K562 (cell line): Measurements from ENCODE around the gene VTI1B. TPM values are rescaled to one million over a fixed set of nuclear protein-coding genes. Genes with fewer than 3 reads are reported as not detected.
A peak's percentile ranks its signal among the peaks of the same experiment; 100 is the strongest.

Source experiments
- BRF1 ChIP-seq: IDR thresholded peaks from 3 replicates; pipeline ENCODE4 v1.6.1; 2011; ENCODE audit warnings: borderline replicate concordance, mild to moderate bottlenecking; ENCODE audit not compliant: insufficient read length; ENCODE audit errors: extremely low read depth
- CREM ChIP-seq: IDR thresholded peaks from 2 replicates; pipeline ENCODE4 v1.6.1; 2014; ENCODE audit warnings: antibody characterized with exemption, low read depth
- HMGN3 ChIP-seq: IDR thresholded peaks from 2 replicates; pipeline ENCODE4 v1.6.1; 2011; ENCODE audit warnings: borderline replicate concordance, low read depth, mild to moderate bottlenecking, mixed read lengths, low read length; ENCODE audit not compliant: insufficient read length; ENCODE audit errors: extremely low read depth
- MEIS2 ChIP-seq: fragments of 450-650 bp; IDR thresholded peaks from 2 replicates; pipeline ENCODE4 v1.6.1; 2014; ENCODE audit warnings: mild to moderate bottlenecking; ENCODE audit not compliant: partially characterized antibody
- MTA3 ChIP-seq: fragments of 450-650 bp; formaldehyde crosslinking; IDR thresholded peaks from 2 replicates; pipeline ENCODE4 v1.6.1; 2017; ENCODE audit warnings: mild to moderate bottlenecking, borderline replicate concordance
- NCOR1 ChIP-seq: fragments of 450-650 bp; IDR thresholded peaks from 2 replicates; pipeline ENCODE4 v1.6.1; 2016; ENCODE audit warnings: mild to moderate bottlenecking, moderate library complexity
- NFIC ChIP-seq: fragments of 450-650 bp; IDR thresholded peaks from 2 replicates; pipeline ENCODE4 v1.6.1; 2017; ENCODE audit warnings: mild to moderate bottlenecking, inconsistent platforms
- NFIX ChIP-seq: fragments of 250-450 bp; sonication (Bioruptor Pico); IDR thresholded peaks from 2 replicates; pipeline ENCODE4 v1.4.0; 2020; ENCODE audit warnings: low read depth, mild to moderate bottlenecking, moderate library complexity
- PHF21A ChIP-seq: fragments of 450-650 bp; IDR thresholded peaks from 2 replicates; pipeline ENCODE4 v1.6.1; 2017; ENCODE audit warnings: low read depth, borderline replicate concordance
- RBM14 ChIP-seq: fragments of 200-400 bp; formaldehyde crosslinking; IDR thresholded peaks from 2 replicates; pipeline ENCODE4 v1.6.1; 2018; ENCODE audit warnings: low read depth, mild to moderate bottlenecking, low read length, moderate library complexity, borderline replicate concordance; ENCODE audit not compliant: insufficient read depth
- SMARCA4 ChIP-seq: fragments of 450-650 bp; IDR thresholded peaks from 2 replicates; pipeline ENCODE4 v1.6.1; 2016
- TAL1 ChIP-seq: fragments of 450-650 bp; IDR thresholded peaks from 2 replicates; pipeline ENCODE4 v1.6.1; 2016; ENCODE audit warnings: mild to moderate bottlenecking
- XRCC5 ChIP-seq: fragments of 200-400 bp; formaldehyde crosslinking; IDR thresholded peaks from 2 replicates; pipeline ENCODE4 v1.6.1; 2017; ENCODE audit warnings: low read depth, mild to moderate bottlenecking, low read length
- ZNF79 ChIP-seq: fragments of 250-450 bp; sonication (Bioruptor Pico); IDR thresholded peaks from 2 replicates; pipeline ENCODE4 v1.4.0; 2020; ENCODE audit warnings: low read depth, mild to moderate bottlenecking, moderate library complexity
- polyA plus RNA-seq, 8 experiments: library from polyadenylated mRNA; depleted of rRNA in 4 of 8; stranded (reverse) in 5 of 8; unstranded in 3 of 8; fragments of >200 nt; fragmentation: Nextera tagmentation in 2 of 8; fragmentation: Illumina TruSeq in 1 of 8; extraction: Ambion mirVana in 2 of 8; extraction: Trizol in 1 of 8; gene quantifications; 2 replicates each; pipeline versions ENCODE4 v1.2.1 to v1.2.3, GENCODE V29; 2011 to 2014; ENCODE audit warnings: inconsistent platforms in 1 of 8, missing spikeins in 1 of 8
- total RNA-seq, 7 experiments: library from RNA; depleted of rRNA in 6 of 7; stranded (reverse); fragments of >200 nt in 6 of 7; fragmentation: Illumina TruSeq in 2 of 7; extraction: Trizol in 2 of 7; gene quantifications; 2 replicates each; pipeline versions ENCODE4 v1.2.1 to v1.2.3, GENCODE V29; 2011 to 2021; ENCODE audit warnings: low replicate concordance in 1 of 7
- TF ChIP-seq, protein P1 (sequence below): sonication (generic); formaldehyde crosslinking; IDR thresholded peaks from 2 replicates; pipeline ENCODE4 v1.8.1; 2022; ENCODE audit warnings: missing genetic modification reagents
- TF ChIP-seq, protein P2 (sequence below): IDR thresholded peaks from 2 replicates; pipeline ENCODE4 v1.6.1; 2012; ENCODE audit warnings: low read depth, low read length, improper control_type of control experiment, borderline replicate concordance
- TF ChIP-seq, protein P3 (sequence below): fragments of 450-650 bp; IDR thresholded peaks from 2 replicates; pipeline ENCODE4 v1.6.1; 2016
- TF ChIP-seq, protein P4 (sequence below), 3 experiments: fragments of 200-800 bp in 1 of 3; fragments of 250-450 bp in 1 of 3; fragments of 450-650 bp in 1 of 3; sonication (Bioruptor Pico) in 1 of 3; sonication (Bioruptor generic) in 1 of 3; formaldehyde crosslinking in 1 of 3; IDR thresholded peaks; 2 replicates each; pipeline versions ENCODE4 v1.6.1 to v1.8.0; 2016 to 2022; ENCODE audit warnings: mild to moderate bottlenecking in 2 of 3, missing genetic modification characterization in 2 of 3, missing compliant biosample characterization in 1 of 3, moderate library complexity in 1 of 3

Gene VTI1B
- total and polyA plus RNA-seq, 9 of the 15 experiments (the other 6 are each of a cell fraction or from before 2014, with no cell fraction given), result 7.8 to 69.8 (median 50.1) TPM

DNA sequence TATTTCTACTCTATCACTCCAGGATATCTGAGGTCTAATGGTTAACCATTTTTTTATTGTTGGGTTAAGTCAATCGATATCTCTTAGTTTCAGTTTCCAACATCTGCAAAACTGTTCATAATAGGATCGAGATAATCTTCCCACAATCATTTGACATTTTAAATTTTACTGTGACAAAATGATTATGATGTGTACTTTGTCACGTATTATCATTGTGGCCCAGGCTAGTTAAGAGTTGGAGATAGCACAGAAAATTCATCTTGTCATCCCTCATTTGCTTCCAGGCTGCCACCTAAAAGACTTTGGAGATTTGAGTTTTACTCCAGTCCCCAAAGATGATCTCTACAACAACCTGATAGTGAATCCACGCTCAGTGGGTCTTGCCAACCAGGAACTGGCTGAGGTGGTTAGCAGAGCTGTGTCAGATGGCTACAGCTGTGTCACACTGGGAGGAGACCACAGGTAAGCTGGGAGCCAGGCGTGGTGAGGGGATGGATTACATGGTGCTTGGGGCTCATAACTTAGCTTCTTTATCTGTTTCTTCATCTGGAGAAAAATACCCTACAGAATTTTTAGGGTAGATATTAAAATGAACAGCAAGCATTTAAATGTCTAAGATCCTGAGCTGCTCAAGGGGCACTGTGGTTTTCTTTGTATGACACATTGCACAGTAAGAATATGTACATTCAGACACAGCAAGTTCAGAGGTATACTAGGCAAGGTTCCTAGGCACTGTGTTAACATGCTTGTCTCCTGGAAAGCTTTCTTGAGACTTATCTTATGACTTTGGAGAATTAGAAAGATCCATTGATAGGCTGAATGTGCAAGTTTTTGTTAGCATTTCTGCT is 32.3 kb downstream of the VTI1B start (continued):
- TF ChIP-seq TAL1, result peak; percentile 81
- TF ChIP-seq, protein P1, sequence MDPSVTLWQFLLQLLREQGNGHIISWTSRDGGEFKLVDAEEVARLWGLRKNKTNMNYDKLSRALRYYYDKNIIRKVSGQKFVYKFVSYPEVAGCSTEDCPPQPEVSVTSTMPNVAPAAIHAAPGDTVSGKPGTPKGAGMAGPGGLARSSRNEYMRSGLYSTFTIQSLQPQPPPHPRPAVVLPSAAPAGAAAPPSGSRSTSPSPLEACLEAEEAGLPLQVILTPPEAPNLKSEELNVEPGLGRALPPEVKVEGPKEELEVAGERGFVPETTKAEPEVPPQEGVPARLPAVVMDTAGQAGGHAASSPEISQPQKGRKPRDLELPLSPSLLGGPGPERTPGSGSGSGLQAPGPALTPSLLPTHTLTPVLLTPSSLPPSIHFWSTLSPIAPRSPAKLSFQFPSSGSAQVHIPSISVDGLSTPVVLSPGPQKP, result no peak
- no peak for TF ChIP-seq ZNF79 (CRISPR knock-in tag)
- peak; percentile 78 for TF ChIP-seq MEIS2
- TF ChIP-seq SMARCA4, result peak; percentile 55; the same call in 1 of the 2 replicates
- peak; percentile 62 for TF ChIP-seq NCOR1
- TF ChIP-seq, protein P2, sequence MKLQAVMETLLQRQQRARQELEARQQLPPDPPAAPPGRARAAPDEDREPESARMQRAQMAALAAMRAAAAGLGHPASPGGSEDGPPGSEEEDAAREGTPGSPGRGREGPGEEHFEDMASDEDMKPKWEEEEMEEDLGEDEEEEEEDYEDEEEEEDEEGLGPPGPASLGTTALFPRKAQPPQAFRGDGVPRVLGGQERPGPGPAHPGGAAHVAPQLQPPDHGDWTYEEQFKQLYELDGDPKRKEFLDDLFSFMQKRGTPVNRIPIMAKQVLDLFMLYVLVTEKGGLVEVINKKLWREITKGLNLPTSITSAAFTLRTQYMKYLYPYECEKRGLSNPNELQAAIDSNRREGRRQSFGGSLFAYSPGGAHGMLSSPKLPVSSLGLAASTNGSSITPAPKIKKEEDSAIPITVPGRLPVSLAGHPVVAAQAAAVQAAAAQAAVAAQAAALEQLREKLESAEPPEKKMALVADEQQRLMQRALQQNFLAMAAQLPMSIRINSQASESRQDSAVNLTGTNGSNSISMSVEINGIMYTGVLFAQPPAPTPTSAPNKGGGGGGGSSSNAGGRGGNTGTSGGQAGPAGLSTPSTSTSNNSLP, result no peak
- 0 out of 2 replicates have a peak, but pooled peaks have one; percentile 26 for TF ChIP-seq MTA3
- no peak for TF ChIP-seq XRCC5
- peak; percentile 32 for TF ChIP-seq HMGN3
- no peak for TF ChIP-seq BRF1
- TF ChIP-seq NFIX (CRISPR knock-in tag), result no peak
- TF ChIP-seq CREM, result peak; percentile 17; the same call in 1 of the 2 replicates
- TF ChIP-seq, protein P3, sequence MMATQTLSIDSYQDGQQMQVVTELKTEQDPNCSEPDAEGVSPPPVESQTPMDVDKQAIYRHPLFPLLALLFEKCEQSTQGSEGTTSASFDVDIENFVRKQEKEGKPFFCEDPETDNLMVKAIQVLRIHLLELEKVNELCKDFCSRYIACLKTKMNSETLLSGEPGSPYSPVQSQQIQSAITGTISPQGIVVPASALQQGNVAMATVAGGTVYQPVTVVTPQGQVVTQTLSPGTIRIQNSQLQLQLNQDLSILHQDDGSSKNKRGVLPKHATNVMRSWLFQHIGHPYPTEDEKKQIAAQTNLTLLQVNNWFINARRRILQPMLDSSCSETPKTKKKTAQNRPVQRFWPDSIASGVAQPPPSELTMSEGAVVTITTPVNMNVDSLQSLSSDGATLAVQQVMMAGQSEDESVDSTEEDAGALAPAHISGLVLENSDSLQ, result no peak
- TF ChIP-seq RBM14, result no peak
- no peak for TF ChIP-seq PHF21A
- TF ChIP-seq, protein P4, sequence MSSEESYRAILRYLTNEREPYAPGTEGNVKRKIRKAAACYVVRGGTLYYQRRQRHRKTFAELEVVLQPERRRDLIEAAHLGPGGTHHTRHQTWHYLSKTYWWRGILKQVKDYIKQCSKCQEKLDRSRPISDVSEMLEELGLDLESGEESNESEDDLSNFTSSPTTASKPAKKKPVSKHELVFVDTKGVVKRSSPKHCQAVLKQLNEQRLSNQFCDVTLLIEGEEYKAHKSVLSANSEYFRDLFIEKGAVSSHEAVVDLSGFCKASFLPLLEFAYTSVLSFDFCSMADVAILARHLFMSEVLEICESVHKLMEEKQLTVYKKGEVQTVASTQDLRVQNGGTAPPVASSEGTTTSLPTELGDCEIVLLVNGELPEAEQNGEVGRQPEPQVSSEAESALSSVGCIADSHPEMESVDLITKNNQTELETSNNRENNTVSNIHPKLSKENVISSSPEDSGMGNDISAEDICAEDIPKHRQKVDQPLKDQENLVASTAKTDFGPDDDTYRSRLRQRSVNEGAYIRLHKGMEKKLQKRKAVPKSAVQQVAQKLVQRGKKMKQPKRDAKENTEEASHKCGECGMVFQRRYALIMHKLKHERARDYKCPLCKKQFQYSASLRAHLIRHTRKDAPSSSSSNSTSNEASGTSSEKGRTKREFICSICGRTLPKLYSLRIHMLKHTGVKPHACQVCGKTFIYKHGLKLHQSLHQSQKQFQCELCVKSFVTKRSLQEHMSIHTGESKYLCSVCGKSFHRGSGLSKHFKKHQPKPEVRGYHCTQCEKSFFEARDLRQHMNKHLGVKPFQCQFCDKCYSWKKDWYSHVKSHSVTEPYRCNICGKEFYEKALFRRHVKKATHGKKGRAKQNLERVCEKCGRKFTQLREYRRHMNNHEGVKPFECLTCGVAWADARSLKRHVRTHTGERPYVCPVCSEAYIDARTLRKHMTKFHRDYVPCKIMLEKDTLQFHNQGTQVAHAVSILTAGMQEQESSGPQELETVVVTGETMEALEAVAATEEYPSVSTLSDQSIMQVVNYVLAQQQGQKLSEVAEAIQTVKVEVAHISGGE (CRISPR knock-in tag; IDR thresholded peaks at IDR 0.05), result no peak
- peak; percentile 16; the same call in 1 of the 2 replicates for TF ChIP-seq NFIC
